H4 (cell line): ENCODE measurements around the gene UBXN4. TPM values are rescaled to one million over a fixed set of nuclear protein-coding genes. Genes with fewer than 3 reads are reported as not detected.
"Not testable (repeated sequence)": the region's sequence is repeated elsewhere in the genome, so short reads cannot be mapped to it uniquely, and the experiment has no call there.

Source experiments
- DNase-seq: peaks from one replicate; pipeline ENCODE4 v3.0.0-alpha.2; 2015; ENCODE audit warnings: low spot score
- total RNA-seq: library from RNA; depleted of rRNA; stranded (reverse); fragments of >200 nt; shearing (Covaris generic); gene quantifications from 2 replicates; pipeline ENCODE4 v1.2.3, GENCODE V29; 2014

UBXN4 gene
- total RNA-seq, 1 experiment from 2014 or later: 31.4 TPM

GRCh38 chr2:135762530-135762929, 20.9 kb downstream of the UBXN4 start:
- DNase-seq: no peak

GRCh38 chr2:135768863-135769262, 27.2 kb downstream of the UBXN4 start:
- no peak for DNase-seq

DNA sequence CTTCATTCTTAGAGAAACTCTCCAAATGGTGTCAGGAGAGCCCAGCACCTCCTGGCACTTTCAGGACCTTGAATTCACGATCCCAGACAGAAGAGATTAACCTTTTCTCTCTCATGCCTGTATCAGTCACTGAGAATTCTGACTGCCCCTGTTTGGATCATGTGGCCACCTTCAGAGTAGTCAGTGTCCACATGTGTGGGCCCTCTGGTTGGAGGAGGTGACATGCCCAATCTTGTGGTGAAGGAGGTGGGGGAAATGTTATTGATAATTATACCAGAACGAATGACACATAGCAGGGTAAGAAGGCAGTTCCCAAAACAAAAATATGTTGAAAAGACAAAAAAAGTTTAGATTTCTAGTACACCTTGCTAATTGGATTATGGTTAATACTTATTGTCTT, 31.7 kb downstream of the UBXN4 start:
- DNase-seq: no peak

DNA sequence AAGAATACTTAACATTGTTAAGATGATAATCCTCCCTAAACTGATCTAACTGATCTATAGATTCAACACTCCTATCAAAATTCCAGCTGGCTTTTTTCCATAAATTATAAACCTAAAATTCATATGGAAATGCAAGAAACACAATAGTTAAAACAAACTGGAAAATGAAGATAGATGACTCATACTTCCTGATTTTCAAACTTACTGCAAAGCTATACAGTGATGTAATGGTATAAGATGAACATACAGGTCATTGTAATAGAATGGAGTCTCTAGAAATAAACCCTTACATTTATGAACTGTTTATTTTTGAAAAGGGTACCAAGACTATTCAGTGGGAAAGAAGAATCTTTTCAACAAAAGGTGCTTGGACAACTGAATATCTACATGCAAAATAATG, 32.3 kb downstream of the UBXN4 start:
- no peak for DNase-seq

- no peak for DNase-seq
Observed at GRCh38 chr2:135775420-135775819, 33.8 kb downstream of the UBXN4 start.

DNA sequence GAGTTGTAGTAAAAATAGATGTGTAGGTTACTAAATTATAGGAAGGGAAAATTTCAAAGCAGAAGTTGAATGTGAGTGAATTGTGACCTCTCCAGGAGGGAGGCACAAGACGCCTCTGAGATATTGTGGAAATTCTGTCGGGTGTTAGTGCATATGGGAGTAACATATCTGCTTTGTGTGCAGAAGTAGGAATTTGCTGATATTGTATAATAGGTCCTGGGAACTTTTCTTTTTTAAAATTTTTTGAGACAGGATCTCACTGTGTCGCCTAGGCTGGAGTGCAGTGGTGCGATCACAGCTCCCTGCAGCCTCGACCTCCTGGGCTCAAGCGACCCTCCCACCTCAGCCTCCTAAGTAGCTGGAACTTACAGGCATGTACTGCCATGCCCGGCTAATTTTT, 34.7 kb downstream of the UBXN4 start:
- no peak for DNase-seq

DNA sequence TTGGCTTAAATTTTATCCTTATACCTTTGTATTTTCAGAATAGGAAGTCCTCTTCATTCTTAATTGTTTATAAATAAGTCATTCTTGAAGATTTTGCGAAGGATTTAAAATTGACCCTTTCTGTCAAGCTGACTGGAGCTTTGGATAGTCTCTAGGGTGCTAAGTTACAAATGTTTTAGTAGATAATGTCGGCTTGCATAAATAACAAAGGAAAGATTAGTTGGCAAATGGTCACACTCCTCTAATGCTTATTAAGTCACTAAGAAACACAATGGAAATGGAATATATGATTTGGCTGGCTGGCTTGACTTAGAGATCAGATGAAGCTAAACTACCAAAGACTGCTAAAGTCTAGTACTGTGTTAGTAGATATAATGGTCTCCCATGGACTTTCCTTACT, 40.6 kb downstream of the UBXN4 start:
- no peak for DNase-seq

- DNase-seq: no peak
Observed at GRCh38 chr2:135783439-135783838, 41.8 kb downstream of the UBXN4 start.

DNA sequence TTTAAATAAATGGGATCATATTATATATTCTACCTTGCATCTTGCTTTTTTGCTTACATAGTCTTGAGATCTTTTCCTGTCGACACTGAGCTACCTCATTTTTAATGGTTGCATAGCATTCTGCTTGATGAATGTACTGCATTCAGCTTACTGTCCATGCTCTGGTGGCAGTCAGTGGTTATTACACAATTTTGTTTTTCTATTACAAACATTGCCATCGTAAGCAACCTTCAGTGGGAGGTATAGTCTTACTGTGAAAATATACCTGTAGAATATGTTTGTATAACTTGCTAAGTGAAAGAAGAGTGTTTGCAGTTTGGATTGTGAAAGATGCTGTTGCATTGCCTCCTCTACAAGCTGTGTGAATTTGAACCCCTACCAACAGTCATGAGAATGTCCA, 43.4 kb downstream of the UBXN4 start:
- DNase-seq: no peak

GRCh38 chr2:135786823-135787222, 45.2 kb downstream of the UBXN4 start:
- no peak for DNase-seq

DNA sequence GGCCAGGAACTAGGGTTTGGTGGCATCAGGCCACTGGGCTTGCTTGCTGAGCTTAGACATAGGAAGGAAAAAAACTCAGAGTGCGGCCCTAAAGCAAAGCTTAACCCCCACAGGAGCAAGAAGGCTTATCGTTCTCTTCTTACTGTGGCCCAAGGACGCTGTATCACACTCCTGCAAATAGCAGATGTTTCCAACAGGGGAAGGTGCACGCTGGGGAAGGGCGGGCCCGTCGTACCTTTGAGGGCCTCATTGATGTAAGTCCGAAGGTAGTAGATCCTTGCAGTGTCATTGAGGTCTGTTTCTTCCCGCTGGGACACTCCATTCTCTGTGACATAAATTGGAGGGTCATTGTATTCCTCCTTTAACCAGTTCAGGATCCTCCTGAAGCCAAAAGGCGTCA, 48.8 kb downstream of the UBXN4 start:
- DNase-seq: no peak

GRCh38 chr2:135791418-135792190, 49.9 kb downstream of the UBXN4 start:
- DNase-seq: no peak

DNA sequence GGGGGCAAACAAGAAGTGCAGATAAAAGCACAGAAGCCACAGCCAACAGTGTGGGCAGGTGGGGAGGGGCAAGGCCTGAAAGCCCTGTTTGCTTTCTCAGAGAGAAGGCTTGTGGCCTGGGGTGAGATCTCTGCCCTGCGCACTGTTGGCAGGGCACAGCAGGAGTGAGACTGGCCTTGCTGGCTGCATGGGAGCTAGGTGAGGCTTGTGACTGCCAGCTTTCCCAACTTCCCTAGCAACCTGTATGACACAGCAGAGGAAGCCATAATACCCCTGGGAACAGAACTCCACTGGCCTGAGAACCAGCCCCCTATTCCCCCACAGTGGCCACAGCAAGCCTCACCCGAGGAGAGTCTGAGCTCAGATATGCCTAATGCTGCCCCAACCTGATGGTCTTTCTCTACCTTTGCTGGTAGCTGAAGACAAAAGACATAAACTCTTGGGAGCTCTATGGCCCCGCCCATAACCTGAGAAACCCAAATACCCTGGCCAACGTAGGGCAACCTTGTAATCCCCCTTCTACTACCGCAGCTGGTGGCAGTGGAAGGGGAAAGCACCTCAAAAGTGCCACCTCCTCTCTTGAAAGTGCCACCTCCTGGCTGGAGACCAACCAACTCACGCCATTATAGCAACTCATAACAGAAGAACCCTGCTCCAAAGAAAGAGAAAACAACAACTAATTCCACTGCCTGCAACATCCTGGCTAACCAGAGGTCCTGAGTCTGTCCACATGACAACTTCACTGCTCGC, 50.9 kb downstream of the UBXN4 start:
- DNase-seq: no peak

DNA sequence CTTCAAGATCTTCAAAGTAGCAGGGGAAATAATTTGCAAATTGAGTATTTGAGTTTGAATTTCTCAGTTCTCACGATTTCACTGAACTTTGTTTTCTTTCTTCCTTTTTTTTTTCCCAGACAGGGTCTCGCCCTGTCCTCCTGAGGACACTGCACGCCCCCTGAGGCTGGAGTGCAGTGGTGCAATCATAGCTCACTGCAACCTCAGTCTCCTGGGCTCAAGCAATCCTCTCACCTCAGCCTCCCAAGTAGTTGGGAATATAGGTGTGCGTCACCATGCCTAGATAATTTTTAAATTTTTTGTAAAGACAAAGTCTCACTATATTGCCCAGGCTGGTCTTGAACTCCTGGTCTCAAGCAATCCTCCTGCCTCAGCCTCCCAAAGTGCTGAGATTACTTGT, 54.0 kb downstream of the UBXN4 start:
- not testable (repeated sequence) for DNase-seq

DNA sequence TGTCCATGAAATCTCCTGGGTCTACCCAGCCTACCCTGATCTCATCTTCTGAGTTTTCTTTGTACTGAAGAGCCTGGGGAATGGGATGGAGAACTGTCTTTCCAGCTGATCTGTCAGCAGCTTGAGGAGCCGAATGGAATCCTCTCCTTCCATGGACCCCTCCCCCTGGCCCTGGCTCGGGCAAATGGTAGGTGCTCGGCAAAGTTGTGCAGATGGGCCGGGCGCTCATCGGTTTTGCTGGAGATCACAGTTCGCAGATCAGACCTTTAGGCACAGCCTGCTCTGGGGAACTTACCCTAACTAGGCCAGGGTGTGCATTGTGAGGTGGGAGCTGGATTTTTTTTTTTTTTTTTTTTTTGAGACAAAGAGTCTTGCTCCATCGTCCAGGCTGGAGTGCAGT, 55.0 kb downstream of the UBXN4 start:
- no peak for DNase-seq

GRCh38 chr2:135797497-135798274, 56.0 kb downstream of the UBXN4 start:
- DNase-seq: peak; percentile 75

DNA sequence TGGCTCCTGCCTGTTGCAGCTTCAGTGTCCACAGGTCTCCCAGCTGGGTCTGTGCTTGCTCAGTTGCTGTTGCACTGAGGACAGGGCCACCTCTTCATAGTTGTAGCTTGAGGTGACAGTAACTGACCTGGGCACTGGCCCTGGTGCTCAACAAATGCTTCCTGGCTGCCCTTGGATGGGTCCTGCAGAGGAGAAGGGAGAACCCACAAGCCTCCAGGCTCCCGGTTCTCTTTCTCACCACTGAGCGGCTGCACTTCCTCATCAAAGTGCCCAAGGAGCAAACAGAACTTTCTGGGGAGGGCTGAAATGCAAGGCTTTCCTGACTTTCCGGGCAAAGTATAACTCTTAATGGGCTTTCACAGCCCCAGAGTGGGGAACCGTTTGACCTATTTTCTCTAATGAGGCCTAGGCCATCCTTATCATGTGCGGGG, 56.6 kb downstream of the UBXN4 start:
- DNase-seq: no peak

DNA sequence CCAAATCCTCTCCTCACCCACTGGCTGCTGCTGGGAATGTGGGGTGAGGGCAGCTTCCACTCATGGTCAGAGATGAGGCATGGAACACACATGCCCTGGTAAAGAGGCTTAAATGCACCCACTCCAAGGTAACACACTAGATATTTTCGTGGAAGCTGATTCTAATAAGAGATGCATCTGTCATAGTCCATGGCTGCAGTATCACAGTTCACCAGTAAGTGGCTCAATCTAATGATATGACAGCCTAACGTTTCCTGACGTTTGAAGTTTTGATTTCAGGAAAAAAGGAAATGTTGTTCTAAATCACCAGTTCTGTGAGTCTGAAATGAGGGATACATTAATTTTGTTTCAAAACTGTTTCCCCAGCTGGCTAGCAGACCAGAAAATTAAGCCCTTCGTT, 57.1 kb downstream of the UBXN4 start:
- DNase-seq: no peak

GRCh38 chr2:135799738-135800137, 58.1 kb downstream of the UBXN4 start:
- DNase-seq: no peak

GRCh38 chr2:135800513-135801460, 59.1 kb downstream of the UBXN4 start:
- DNase-seq: no peak

DNA sequence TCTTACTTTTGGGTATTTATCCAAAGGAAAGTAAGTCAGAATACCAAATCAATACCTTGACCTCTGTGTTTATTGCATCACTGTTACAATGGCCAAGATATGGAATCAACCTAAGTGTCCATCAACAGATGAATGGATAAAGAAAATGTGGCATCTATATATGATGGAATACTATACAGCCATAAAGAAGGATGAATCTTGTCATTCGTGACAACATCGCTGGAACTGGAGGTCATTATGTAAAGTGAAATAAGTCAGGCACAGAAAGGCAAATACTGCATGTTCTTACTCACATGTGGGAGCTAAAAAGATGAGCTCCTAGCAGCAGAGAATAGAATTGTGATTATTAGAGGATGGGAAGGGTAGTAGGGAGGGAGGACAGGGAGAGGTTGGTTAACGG, 60.7 kb downstream of the UBXN4 start:
- DNase-seq: no peak
